Myocyte (in vitro differentiated cells): ENCODE results near the gene IFNL2. TPM values are rescaled to one million over a fixed set of nuclear protein-coding genes. Genes with fewer than 3 reads are reported as not detected.
"Not testable (repeated sequence)": the region's sequence is repeated elsewhere in the genome, so short reads cannot be mapped to it uniquely, and the experiment has no call there.

Experiments
- DNase-seq: peaks from one replicate; pipeline ENCODE4 v3.0.0-alpha.2; 2012; ENCODE audit warnings: low read depth
- total RNA-seq: library from RNA; depleted of rRNA; stranded (reverse); fragments of >200 nt; gene quantifications from 2 replicates; pipeline ENCODE4 v1.2.3, GENCODE V29; 2014

The IFNL2 gene
- total RNA-seq, 1 donor from 2014 or later = not detected

DNA sequence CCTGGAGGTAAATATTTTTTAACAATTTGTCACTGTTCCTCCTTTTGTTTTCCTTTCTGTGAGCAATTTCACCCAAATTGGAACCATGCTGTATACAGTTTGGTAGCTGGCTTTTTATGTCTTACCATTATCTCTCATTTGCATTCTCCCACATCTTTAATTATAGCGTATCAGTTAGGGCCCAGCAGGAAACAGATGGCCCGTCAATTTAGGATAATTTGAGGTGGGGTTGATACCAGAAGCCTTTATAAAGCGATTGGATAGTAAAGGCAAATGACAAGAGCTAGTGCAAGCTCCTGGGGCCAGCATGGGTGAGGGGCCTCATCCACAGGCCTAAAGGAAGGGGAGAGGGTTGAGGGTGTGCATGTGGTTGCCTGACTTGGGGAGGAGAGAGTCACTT lies 15.7 kb upstream of the IFNL2 start:
- no peak for DNase-seq

DNA sequence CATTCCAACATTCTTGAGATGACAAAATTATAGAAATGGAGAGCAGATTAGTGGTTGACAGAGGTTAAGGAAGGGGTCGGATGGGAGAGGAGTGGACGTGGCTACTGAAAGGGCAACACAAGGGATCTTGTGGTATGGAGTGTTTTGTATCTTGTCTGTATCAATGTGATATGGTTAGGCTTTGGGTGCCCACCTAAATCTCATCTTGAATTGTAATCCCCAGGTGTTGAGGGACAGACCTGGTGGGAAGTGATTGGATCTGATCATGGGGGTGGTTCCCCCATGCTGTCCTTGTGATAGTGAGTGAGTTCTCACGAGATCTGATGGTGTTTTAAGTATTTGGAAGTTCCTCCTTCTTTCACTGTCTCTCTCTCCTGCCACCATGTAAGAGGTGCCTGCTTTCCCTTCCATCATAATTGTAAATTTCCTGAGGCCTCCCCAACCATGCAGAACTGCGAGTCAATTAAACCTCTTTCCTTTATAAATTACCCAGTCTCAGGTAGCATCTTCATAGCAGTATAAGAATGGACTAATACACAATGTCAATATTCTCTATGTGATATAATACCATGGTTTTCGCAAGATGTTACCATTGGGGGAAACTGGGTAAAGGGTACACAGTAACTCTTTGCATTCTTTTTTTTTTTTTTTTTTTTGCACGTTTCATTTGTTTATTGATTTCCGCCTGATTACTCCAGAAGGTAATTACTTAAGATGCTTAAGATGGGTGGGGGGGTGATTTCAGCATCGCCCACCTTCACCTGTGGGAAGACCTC lies 14.6 kb upstream of the IFNL2 start:
- DNase-seq = no peak

DNA sequence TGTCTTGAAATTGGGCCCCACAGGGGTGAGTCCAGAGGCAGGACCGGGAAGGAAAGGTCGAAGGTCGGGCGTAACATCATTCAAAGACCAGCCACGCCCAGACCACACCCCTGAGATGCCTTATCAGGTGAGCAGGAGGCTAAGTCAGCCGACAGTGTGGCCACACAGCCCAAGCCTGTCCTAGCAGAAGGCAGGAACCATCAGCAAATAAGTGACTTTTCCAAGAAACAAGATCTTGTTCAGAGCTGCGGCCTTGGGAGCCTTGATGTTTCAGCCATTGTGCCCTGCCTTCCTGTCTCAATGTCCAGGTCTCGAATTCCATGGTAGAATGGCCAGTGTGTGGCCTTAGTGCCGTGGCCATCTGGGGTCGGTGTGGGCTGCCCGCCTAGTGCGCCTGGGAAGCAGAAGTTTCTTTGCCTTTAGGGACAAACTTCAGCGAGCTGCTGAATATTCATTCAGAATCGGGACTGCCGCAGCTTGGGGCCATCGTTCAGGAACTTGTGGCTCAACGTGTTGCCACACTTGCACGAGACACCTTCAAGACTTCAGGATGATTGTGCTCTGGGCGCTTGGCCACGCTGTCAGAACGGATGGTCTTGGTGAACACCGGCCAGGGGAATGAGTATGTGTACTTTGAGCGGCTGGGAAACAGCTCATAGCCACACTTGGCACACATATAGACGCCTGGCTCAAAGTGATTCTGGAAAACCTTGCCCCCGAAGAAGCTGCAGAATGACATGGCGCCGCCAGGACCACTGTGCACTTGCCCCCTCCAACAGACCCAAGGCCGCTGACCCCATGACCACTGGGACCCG lies 13.5 kb upstream of the IFNL2 start:
- no peak for DNase-seq

DNA sequence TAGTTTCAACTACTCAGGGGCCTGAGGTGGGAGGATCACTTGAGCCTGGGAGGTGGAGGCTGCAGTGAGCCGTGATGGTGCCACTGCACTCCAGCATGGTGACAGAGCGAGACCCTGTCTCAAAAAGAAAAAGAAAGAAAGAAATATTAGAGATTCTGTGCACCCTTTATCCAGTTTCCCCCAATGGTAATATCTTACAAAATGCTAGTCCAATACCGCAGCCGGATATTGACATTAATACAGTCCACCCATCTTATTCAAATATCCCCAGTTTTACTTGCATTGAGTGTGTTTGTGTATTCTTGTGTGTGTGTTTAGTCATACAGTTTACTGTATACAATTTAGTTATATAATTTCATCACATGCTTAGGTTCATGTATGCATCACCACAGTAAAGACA lies 11.0 kb upstream of the IFNL2 start:
- no peak for DNase-seq

DNA sequence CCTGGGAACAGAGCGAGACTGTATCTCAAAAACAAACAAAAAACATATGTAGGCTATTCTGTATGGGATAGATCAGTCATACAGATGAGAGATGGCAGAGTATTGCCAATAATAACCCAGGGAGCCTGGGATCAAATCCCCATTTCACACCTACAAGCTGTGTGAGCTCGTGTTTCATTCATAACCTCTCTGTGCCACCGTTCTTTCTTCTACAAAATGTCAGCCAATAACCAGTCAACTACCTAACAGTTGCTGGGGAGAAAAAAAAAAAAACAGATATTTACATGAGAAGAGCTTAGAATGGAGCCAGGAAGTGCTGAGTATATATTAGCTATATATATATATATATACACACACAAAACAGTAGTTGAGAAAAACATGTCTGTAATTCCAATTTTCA lies 6.5 kb upstream of the IFNL2 start:
- DNase-seq = no peak

DNA sequence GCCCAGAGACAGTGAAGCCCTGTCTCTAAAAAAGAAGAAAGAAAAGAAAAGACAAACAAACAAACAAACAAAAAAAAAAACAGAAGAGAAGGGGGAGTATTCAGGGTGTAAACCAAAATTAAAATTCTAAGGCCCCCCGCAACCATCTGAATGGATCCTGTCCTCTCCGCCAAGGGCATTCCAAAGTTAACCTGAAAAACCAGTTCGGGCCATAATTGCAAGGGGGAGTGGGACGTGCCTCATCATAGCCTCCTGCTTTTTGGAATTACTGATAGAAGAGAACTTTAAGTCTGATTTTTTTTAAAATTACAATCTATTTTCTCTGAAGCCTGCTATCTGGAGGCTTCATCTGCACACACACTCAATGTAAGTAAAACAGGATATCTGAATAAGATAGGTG lies 5.7 kb upstream of the IFNL2 start:
- no peak for DNase-seq

DNA sequence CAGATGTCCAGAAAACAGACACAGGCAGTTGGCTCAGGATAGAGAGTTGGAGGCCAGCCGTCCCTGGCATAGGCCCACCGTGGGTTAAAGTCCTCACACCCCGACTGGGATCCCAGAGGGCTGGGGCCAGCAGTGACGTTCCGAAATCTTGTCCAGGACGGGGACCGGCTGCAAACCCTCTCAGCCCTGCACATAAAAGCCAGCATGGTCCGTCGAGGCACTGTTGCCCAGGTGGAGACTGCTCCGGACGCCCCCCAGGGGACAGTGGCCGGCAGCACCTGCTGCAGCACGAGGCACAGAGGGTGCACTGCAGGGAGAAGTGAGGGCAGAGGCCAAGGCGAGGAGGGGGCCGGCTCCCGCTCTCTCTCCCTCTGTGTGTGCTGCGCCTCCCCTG lies 4.3 kb upstream of the IFNL2 start:
- no peak for DNase-seq

DNA sequence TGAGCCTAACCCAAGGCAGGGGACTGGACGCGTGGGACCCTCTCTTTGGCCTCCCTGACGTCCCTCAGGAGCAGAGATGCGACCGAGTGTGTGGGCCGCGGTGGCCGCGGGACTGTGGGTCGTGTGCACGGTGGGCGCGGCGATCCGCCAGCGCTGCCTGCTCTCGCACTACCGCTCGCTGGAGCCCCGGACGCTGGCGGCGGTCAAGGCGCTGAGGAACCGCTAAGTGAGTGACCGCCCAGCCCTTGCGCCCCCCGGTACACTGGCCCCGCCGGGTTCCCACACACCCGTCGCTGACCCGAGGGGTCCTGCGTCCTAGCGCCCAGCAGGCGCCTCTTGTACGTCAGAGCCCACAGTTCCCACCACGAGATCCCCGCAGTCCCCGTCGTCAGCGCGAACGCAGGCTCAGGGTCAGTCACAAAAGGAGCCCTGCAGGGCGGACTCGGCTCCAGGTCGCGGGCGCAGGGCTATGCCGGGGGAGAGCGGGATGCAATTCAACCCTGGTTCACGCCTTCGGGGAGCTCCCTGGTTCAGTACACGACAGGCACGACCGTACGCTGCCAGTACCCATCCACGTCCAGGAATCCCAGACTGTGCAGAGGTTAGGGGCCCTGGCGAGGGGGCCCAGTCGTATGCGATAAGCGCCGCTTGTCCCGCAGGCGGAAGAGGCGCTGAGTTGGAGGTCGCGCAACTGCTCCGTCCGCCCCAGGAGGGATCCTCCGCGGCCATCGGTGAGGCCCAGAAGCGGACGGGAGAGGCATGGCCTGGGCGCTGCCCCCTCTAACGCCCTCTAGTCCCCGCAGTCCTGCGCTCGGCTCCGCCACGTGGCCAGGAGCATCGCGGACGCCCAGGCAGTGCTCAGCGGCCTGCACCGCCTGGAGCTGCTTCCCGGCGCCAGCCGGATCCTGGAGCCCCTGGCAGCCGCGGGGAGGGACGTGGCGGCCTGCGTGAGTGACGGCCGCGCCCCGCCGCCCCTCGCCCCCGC lies 3.6 kb upstream of the IFNL2 start:
- DNase-seq = no peak

DNA sequence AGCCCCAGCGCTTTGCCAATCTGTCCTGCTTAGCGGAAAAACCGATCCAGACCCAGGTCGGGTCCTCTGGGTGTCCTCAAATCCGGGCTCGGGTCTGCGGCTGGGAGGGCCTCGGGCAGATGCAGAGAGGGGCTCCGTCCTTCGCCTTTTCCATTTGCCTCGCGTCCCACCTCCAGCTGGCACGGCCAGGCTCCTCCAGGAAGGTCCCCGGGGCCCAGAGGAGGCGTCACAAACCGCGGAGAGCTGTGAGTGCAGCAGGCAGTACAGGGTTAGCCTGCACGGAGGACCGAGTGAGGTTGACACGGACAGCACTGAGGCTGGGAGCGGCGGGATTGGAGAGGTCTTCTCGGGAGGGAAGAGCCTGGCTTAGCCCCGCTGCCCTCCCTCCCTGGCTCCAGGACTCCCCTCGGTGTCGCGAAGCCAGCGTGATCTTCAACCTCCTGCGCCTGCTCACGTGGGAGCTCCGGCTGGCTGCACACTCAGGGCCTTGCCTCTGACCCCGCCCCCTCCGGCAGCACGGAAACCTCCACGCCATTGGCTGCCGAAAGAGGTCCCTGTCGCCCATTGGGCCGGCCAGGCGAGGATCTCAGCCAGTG lies 2.8 kb upstream of the IFNL2 start:
- no peak for DNase-seq

DNA sequence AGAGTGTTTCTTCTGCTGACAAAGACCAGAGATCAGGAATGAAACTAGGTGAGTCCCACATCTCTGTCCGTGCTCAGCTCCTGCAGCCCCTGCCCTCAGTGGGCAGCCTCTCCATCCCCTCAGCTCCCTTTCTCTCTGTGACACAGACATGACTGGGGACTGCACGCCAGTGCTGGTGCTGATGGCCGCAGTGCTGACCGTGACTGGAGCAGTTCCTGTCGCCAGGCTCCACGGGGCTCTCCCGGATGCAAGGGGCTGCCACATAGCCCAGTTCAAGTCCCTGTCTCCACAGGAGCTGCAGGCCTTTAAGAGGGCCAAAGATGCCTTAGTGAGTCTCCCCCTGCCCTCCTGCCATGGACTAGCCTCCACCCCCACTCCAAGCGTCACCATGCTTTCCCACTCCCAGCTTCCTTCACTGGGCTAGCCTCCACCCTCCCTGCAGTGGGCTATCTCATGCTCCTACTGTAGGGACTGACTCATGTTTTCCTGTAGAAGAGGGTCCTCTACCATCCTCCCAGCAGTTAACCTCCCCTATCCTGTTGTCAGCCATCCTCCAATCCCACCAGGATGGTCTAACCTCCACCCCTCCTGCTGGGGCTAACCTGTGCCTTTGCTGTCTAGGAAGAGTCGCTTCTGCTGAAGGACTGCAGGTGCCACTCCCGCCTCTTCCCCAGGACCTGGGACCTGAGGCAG lies 481 bp downstream of the IFNL2 start:
- DNase-seq = not testable (repeated sequence)

DNA sequence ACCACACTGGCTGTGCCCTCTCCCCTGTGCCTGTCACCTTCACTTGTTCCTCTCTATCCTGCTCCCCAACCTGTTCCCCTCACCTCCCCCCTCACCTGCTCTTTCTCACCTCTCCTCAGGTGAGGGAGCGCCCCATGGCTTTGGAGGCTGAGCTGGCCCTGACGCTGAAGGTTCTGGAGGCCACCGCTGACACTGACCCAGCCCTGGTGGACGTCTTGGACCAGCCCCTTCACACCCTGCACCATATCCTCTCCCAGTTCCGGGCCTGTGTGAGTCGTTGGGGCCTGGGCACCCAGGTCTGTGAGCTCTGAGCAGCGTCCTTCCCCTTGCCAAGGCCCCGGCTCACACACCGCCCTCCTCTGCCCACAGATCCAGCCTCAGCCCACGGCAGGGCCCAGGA lies 1.2 kb downstream of the IFNL2 start:
- not testable (repeated sequence) for DNase-seq

DNA sequence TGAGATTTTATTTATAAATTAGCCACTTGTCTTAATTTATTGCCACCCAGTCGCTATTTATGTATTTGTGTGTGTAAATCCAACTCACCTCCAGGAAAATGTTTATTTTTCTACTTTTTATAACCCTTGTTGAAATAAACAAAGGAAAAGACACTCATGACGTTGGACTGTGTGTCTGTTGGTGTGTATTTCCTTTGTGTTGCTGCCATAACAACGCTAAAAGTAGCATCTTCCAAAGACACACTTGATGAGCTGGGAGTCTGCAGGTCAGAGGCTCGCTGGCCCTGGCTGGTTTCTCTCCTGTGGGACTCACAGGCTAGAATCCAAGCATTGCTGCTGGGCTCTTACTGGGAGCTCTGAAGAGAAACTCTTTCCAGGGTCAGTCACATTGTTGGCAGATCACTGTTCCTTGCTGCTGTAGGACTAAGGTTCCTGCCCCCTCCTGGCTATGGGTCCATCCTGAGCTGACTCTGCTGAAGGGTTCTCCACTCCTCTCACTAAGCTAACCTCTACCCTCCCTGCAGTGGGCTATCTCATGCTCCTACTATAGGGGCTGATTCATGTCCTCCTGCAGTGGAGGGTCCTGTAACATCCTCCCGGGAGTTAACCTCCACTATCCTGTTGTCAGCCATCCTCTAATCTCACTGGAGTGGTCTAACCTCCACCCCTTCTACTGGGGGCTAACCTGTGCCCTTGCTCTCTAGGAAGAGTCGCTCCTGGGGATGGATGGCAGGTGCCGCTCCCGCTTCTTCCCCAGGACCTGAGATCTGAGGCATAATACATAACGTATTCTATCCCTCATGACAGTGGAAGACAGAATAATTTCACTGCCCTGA lies 2.1 kb downstream of the IFNL2 start:
- DNase-seq = no peak

DNA sequence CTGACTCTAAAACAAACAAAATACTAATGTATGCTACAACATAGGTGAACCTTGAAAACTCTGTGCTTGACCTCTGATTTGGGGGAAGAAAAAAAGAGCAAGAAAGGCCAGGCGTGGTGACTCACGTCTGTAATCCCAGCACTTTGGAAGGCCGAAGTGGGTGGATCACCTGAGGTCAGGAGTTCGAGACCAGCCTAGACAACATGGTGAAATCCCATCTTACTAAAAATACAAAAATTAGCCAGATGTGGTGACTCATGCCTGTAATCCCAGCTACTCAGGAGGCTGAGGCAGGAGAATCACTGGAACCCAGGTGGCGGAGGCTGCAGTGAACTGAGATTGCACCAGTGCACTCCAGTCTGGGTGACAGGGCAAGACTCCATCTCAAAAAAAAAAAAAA lies 5.7 kb downstream of the IFNL2 start:
- not testable (repeated sequence) for DNase-seq

DNA sequence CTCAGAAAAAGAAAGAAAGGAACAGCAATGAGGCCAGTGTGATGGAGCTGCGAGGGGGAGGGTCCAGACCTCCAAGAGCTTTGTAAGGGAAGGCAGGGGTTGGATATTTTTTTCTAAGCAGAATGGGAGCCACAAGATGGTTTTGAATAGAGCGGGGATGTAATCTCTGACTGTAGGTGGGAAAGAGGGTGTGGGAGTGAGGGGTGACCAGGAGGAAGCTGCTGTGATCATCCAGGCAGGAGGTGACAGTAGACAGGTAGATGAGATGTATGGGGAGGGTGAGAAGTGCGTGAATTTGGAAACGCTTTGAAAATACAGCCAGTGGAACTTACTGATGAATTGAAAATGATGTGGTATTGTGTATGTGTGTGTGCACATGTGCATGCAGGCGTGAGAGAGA lies 7.4 kb downstream of the IFNL2 start:
- no peak for DNase-seq

DNA sequence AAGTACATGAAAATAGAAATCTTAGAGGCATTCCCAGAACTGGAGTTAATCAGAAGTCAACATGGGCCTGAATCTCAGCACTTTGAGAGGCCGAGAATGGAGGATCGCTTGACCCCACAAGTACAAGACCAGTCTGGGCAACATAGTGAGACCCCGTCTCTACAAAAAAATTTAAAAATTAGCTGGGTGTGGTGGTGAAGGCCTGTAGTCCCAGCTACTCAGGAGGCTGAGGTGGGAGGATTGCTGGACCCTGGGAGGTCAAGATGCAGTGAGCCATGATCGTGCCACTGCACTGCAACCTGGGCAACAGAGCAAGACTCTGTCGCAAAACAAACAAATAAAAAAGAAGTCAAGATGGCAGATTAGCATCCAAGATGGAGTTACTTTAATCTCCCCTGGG lies 8.5 kb downstream of the IFNL2 start:
- DNase-seq = no peak

DNA sequence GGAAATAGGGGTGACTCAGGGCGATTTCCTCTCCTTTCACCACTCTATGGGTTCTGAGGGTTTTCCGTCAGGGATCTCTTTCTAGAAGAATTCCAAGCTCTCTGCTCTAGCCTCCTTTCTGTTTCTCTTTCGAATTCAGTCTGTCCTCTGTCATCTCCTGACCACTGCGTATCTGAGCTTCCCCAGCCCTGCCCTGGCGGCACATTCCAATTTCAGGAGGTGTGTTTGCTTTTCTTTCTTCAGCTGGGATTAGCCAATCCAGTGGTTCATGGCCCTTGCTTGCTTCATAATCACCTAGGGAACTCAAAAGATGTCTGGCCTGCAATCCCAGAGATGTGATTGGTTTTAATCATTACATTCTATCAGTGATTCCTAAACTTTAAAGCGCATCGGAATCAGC lies 9.4 kb downstream of the IFNL2 start:
- no peak for DNase-seq

DNA sequence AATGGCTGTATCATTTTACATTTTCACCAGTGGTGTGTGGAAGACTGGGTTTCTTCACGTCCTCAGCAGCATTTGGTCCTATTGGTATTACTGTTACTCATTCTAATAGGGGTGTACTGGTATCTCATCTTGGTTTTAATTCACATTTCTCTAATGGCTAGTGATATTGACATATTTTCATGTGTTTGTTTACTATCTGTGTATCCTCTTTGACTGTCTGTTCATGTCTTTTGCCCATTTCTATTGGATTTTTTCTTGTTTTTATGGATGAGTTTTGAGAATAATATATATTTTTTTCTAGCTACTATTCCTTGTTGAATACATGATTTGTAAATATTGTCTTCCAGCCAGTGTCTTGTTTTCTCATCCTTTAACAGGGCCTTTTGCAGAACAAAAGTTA lies 13.8 kb downstream of the IFNL2 start:
- no peak for DNase-seq

DNA sequence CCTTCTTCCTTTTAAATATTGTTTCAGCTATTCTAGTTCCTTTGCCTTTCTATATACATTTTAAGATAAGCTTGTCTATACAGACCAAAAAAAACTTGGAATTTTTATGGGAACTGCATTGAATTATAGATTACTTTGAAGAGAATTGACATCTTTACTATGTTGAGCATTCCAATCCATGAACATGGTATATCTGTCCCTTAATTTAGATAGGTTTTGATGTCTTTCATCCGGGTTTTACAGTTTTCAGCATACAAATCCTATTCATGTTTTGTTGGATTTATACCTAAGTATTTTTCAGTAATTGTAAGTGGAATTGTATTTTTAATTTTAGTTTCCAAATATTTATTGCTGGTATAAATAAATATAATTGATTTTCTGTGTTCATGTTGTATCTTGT lies 15.8 kb downstream of the IFNL2 start:
- DNase-seq = no peak

DNA sequence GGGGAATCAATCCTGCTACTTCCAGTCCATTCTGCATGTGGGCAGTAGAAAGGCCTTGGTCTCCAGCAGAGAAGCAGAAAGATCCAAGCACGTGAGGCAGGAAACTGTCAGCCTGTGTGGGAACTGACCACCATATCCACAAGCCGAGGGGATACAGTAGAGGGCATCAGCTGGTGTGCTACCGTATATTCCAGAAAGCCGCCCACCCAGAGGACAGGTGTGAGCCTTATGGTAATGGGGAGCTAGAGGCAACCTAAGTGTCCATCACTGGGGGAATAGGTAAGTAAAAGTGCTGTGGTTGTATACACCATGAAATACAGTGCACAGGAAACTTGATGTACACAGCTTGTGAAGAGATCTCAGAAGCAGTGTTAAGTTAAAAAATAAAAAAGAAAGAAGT lies 25.2 kb downstream of the IFNL2 start:
- no peak for DNase-seq
